T-cell (primary cell): ENCODE results near the gene NEK9. TPM values are rescaled to one million over a fixed set of nuclear protein-coding genes. Genes with fewer than 3 reads are reported as not detected.

Source experiments
- ATAC-seq, 4 experiments: fragments of 200-7000 bp in 3 of 4; fragments of 150-1000 bp in 1 of 4; cut with Tn5 transposase; replicated peaks in 1 of 4; 1 replicate in 3 of 4; 2 replicates in 1 of 4; pipeline ENCODE4 v1.10.0; 2021; ENCODE audit warnings: moderate library complexity in 3 of 4, mild to moderate bottlenecking in 2 of 4, moderate number of reproducible peaks in 1 of 4
- CTCF ChIA-PET, 2 donors: fragments of 300-600 bp; sonication (Branson Sonifier 250); formaldehyde crosslinking; loops; one replicate each; lab custom pipeline; 2022; ENCODE audit warnings: antibody characterized with exemption in 2 of 2; lab: Charles Lee
- POLR2A ChIA-PET, 2 donors: fragments of 300-600 bp; sonication (Branson Sonifier 250); formaldehyde crosslinking; loops; one replicate each; lab custom pipeline; 2022; ENCODE audit warnings: antibody characterized with exemption in 2 of 2; lab: Charles Lee
- DNase-seq, 35 experiments: peaks; one replicate each; pipeline versions ENCODE4 v3.0.0 to v3.0.0-alpha.2; 2013 to 2023
- H3K27ac ChIP-seq: one replicate; pipeline ENCODE4 v1.5.1; 2013; ENCODE audit warnings: low read length
- H3K27me3 ChIP-seq, 2 experiments: replicated peaks in 1 of 2; 1 replicate in 1 of 2; 2 replicates in 1 of 2; pipeline versions ENCODE4 v1.6.1 to v1.7.0; 2013; ENCODE audit warnings: low read length in 1 of 2, mixed read lengths in 1 of 2; ENCODE audit not compliant: control insufficient read depth in 2 of 2, insufficient read depth in 2 of 2; ENCODE audit errors: extremely low read depth in 1 of 2
- H3K36me3 ChIP-seq, 2 donors: 1 replicate in 1 of 2; 2 replicates in 1 of 2; pipeline versions ENCODE4 v1.6.1 to v1.7.0; 2013; ENCODE audit warnings: low read length in 1 of 2; ENCODE audit not compliant: control insufficient read depth in 2 of 2, insufficient read depth in 1 of 2; ENCODE audit errors: extremely low read depth in 1 of 2
- H3K4me1 ChIP-seq, 2 experiments: 1 replicate in 1 of 2; 2 replicates in 1 of 2; pipeline versions ENCODE4 v1.6.1 to v1.7.0; 2013; ENCODE audit warnings: low read length in 2 of 2, mixed read lengths in 1 of 2; ENCODE audit not compliant: insufficient read depth in 2 of 2, control insufficient read depth in 1 of 2; ENCODE audit errors: extremely low read depth in 1 of 2
- H3K4me3 ChIP-seq, 2 donors: 1 replicate in 1 of 2; 2 replicates in 1 of 2; pipeline versions ENCODE4 v1.5.1 to v1.7.0; 2013; ENCODE audit warnings: mild to moderate bottlenecking in 2 of 2, low read length in 1 of 2, moderate library complexity in 1 of 2; ENCODE audit not compliant: control insufficient read depth in 1 of 2; ENCODE audit errors: extremely low read depth in 1 of 2
- H3K9me3 ChIP-seq: 2 replicates; pipeline ENCODE4 v1.7.0; 2013
- H3K27ac Mint-ChIP-seq, 2 donors: one replicate each; pipeline ENCODE4 v1.8.0; 2020 to 2021; ENCODE audit warnings: mild to moderate bottlenecking in 2 of 2, mixed read lengths in 2 of 2
- H3K27me3 Mint-ChIP-seq, 2 donors: one replicate each; pipeline ENCODE4 v1.8.0; 2021 to 2022; ENCODE audit warnings: mixed read lengths in 2 of 2
- H3K36me3 Mint-ChIP-seq: one replicate; pipeline ENCODE4 v1.8.0; 2021; ENCODE audit warnings: mixed read lengths
- H3K4me1 Mint-ChIP-seq, 3 donors: one replicate each; pipeline ENCODE4 v1.8.0; 2020 to 2022; ENCODE audit warnings: mixed read lengths in 3 of 3, mild to moderate bottlenecking in 1 of 3
- H3K4me3 Mint-ChIP-seq, 3 donors: one replicate each; pipeline ENCODE4 v1.8.0; 2020 to 2022; ENCODE audit warnings: mild to moderate bottlenecking in 3 of 3, mixed read lengths in 3 of 3, moderate library complexity in 3 of 3
- H3K9me3 Mint-ChIP-seq, 3 donors: one replicate each; pipeline ENCODE4 v1.8.0; 2020 to 2022; ENCODE audit warnings: mixed read lengths in 3 of 3
- WGBS: methylation state at CpG from one replicate; pipeline ENCODE4 v1.1.5; 2013; ENCODE audit warnings: missing lambda C conversion rate; ENCODE audit not compliant: insufficient coverage; 5-methylcytosine and 5-hydroxymethylcytosine counted together
- total RNA-seq, 35 experiments: library from RNA in 6 of 35; stranded (reverse) in 6 of 35; fragments of 120-200 nt in 1 of 35; gene quantifications; one replicate each; pipeline versions ENCODE4 v1.2.1 to v1.2.4 and lab custom pipeline; 2013 to 2026

The NEK9 gene
- total RNA-seq, 5 donors from 2014 or later (not counting 1 experiment from before 2014, with no cell fraction given): 78.9 to 121 (median 117) TPM

DNA sequence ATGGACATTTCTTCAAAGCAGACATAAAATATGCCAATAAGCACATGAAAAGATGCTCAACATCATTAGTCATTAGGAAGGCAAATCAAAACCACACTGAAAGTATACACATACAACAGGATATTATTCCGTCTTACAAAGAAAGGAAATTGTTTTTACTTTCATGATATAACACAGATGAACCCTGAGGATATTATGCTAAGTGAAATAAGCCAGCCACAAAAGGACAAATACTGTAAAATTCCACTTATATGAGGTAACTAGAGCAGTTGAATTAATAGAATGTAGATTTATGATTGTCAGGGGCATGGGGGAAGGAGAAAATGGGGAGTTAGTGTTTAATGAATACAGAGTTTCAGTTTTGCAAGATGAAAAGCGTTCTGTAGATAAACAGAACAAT, 67.2 kb downstream of the NEK9 start:
- Histone ChIP-seq H3K36me3 (no peaks in the 10 kb centered on the region), H3K9me3 (no peaks in the 10 kb centered on the region), H3K27ac (no peak overlapping the region), H3K27me3 (no peaks in the 10 kb centered on the region), H3K4me3 (no peak overlapping the region), H3K4me1 (peaks cover 7 to 14% of the 10 kb centered on the region in 2 experiments)
- no peaks in the 10 kb centered on the region for H3K9me3 Mint-ChIP-seq
- no CpG with 5 or more reads among the region's 2 CpGs for WGBS
- no peak for ATAC-seq
- H3K36me3 Mint-ChIP-seq: peaks cover 19% of the 10 kb centered on the region
- POLR2A ChIA-PET: no interaction called here
- no peak for DNase-seq
- H3K27me3 Mint-ChIP-seq: no peaks in the 10 kb centered on the region
- peaks cover 19 to 37% (median 36%) of the 10 kb centered on the region in 3 donors for H3K4me1 Mint-ChIP-seq
- CTCF ChIA-PET: no interaction called here
- H3K27ac Mint-ChIP-seq: no peak overlapping the region
- H3K4me3 Mint-ChIP-seq: no peak overlapping the region

DNA sequence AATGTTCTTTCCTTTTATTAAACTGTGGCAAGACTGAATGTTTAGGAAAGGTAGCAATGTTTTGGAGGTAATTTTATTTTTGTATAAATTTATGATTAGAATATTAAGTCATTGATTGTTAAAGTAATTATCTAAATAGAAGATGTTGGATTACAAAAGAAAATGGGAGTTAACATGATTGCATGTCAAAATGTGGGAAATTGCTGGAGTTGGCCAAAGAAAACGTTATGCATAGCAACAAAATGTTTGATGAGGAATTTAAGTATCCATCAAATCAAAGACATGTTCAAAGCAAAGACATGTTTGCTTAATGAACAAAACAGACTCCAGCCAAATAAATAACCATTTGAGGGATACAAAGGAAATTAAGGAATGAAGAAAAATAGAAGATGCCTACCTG, 72.4 kb downstream of the NEK9 start:
- WGBS: no CpG with 5 or more reads among the region's 1 CpG
- H3K4me3 ChIP-seq: no peak overlapping the region
- no peaks in the 10 kb centered on the region for H3K27me3 ChIP-seq
- ATAC-seq: no peak
- Mint-ChIP-seq H3K4me3 (no peak overlapping the region), H3K27me3 (no peaks in the 10 kb centered on the region), H3K9me3 (no peaks in the 10 kb centered on the region), H3K36me3 (peaks cover 13% of the 10 kb centered on the region), H3K4me1 (peaks cover 17 to 28% (median 23%) of the 10 kb centered on the region in 3 donors), H3K27ac (no peak overlapping the region)
- no peak for DNase-seq
- H3K36me3 ChIP-seq: no peaks in the 10 kb centered on the region
- H3K27ac ChIP-seq: no peak overlapping the region
- ChIA-PET POLR2A (interaction anchor here in 1 of 2 donors (0.7 kb wide), 2 partner anchors 9 to 171 kb away, joined by 5 to 10 read pairs; no protein-coding TSS in a partner anchor), CTCF (interaction anchor here in 1 of 2 donors (0.7 kb wide), 1 partner anchor 216 kb away, joined by 5 read pairs; no protein-coding TSS in a partner anchor)
- no peaks in the 10 kb centered on the region for H3K9me3 ChIP-seq
- H3K4me1 ChIP-seq: peaks cover under 1 to 13% of the 10 kb centered on the region in 2 experiments

DNA sequence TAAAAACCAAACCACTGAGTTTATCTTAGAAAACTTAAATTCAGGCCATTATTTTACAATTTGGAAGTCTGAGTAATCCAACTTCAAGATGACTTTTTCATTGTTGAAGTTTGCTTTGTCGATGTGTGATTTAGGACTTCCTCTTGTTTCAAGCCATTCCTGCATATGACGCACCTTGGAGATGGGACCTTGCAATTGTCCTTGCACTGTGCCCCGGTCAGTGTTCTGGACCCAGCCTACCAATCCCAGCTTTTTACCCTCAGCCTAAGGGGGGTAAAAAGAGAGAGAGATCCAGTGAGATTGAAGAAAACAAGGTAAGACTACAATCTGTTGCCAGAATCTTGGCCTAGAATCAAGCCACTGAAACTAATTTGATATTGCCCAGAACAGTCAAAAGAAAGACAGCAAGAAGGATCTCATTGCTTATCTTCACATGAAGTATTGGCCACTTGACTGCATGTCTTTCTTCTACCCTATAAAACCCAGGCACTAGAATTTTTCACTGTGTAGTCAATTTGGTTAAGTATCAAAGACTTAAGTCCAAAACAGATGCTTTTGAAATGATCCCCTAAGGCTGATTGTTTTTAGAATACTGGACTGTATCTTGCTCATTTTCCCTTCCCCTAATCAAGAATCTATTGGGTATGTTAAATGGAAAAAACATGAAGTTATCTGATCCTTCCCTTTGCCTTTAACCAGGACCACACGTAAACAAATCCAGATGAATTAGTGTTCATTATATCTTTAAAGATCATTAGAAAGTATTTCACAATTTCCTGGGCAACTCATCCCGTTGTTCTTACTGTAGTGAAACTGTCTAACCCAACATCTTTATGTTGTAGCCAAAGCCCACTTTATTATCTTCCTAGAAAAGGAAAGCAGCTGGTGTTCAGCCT, 73.2 kb downstream of the NEK9 start:
- no peaks in the 10 kb centered on the region for H3K9me3 Mint-ChIP-seq
- Histone ChIP-seq H3K4me3 (no peak overlapping the region), H3K4me1 (peaks cover 2 to 13% of the 10 kb centered on the region in 2 experiments), H3K27ac (no peak overlapping the region), H3K9me3 (no peaks in the 10 kb centered on the region), H3K36me3 (no peaks in the 10 kb centered on the region), H3K27me3 (no peaks in the 10 kb centered on the region)
- peaks cover 24 to 29% (median 27%) of the 10 kb centered on the region in 3 donors for H3K4me1 Mint-ChIP-seq
- ChIA-PET CTCF (interaction anchor here in 1 of 2 donors (0.6 kb wide), 1 partner anchor 148 kb away, joined by 4 read pairs; no protein-coding TSS in a partner anchor), POLR2A (no interaction called here)
- H3K27ac Mint-ChIP-seq: peak overlapping the region in 1 of 2 donors; percentile 20
- DNase-seq: no peak
- H3K27me3 Mint-ChIP-seq: no peaks in the 10 kb centered on the region
- H3K36me3 Mint-ChIP-seq: peaks cover 14% of the 10 kb centered on the region
- 33% methylated on average over 1 of the region's 5 CpGs for WGBS
- ATAC-seq: no peak
- no peak overlapping the region for H3K4me3 Mint-ChIP-seq

DNA sequence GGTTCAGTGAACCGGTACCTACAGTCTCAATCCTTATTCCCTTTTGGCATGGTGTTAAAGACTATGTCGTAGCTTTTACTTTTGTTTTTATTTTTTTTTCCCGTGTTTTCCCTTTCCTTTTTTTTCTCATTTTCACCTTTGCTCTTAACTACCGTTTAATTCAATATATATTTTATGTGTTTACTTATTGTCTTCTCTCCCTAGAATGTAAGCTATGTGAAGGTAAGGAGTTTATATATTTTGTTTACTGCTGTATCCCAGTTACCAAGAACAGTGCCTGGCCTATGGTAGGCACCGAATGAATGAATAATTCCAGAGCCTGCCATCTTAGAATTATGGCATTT, 75.3 kb downstream of the NEK9 start:
- H3K4me1 Mint-ChIP-seq: peaks cover 41 to 48% (median 43%) of the 10 kb centered on the region in 3 donors
- ChIA-PET CTCF (interaction anchor here (0.5 to 1.0 kb wide), 5 partner anchors 12 to 168 kb away, joined by 3 to 6 read pairs (median 4); partner anchors contain the start of gene ACYP1 (in 1 of the 2)), POLR2A (interaction anchor here (0.6 to 1.1 kb wide), 3 partner anchors 12 to 443 kb away, joined by 3 to 6 read pairs (median 4); partner anchors contain the start of gene ACYP1 (in 1 of the 2))
- Histone ChIP-seq H3K36me3 (no peaks in the 10 kb centered on the region), H3K27ac (peak overlapping the region; percentile 55), H3K4me3 (peak overlapping the region; percentile 70 to 72), H3K27me3 (no peaks in the 10 kb centered on the region), H3K4me1 (peaks cover 2 to 13% of the 10 kb centered on the region in 2 experiments), H3K9me3 (peaks cover 2% of the 10 kb centered on the region)
- H3K36me3 Mint-ChIP-seq: peaks cover 25% of the 10 kb centered on the region
- peak overlapping the region; percentile 90 to 91 for H3K27ac Mint-ChIP-seq
- H3K4me3 Mint-ChIP-seq: peak overlapping the region; percentile 92 to 93 (median 92)
- no peaks in the 10 kb centered on the region for H3K9me3 Mint-ChIP-seq
- ATAC-seq: no peak
- H3K27me3 Mint-ChIP-seq: no peaks in the 10 kb centered on the region
- DNase-seq: no peak
- WGBS: no CpG with 5 or more reads among the region's 5 CpGs

DNA sequence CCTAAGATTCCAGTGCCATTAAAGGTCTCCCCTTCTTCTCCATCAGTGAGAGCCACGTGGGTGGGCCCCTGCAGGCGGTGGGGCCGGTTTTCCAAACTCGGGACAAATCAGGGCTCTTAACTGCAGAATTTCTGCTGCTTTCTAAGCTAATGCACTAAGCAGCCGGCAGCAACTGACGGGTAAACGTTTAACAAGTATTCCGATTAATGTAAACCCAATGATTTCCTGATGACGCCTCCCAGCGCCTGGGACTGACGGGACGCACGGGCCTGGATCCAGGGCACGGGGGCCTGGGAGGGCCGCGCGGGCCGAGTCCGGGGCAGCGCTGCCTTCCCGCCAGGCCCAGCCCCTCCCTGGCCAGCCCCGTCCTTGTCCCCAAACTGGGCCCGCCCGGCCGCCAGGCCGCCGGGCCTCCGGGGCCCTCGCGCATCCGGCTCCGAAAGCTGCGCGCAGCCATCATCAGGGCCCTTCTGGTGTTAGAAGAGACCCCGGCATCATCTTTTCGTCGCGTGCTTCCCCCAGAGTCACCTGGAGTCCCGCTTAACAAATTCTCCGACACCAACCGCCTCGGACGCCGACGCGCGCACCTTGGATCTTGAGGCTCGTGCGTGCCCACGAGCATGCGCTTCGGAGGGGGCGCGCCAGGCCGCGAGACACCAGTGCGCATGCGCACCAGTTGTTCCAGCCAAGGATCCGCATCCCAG, 75.8 kb downstream of the NEK9 start, which contains the start of gene MLH3:
Gene MLH3, minus strand, starts transcription at position 616 of the 704 bp plus-strand sequence. CDS start 1,812 bp downstream, outside the sequence.
- peak; percentile 55 to 91 (median 73) for DNase-seq
- H3K9me3 ChIP-seq: peaks cover 2% of the 10 kb centered on the region
- Mint-ChIP-seq H3K36me3 (peaks cover 26% of the 10 kb centered on the region), H3K27ac (peak within 1 kb of the TSS; percentile 90 to 91), H3K4me3 (peak within 1 kb of the TSS; percentile 92 to 93 (median 92)), H3K4me1 (peaks cover 46 to 53% (median 48%) of the 10 kb centered on the region in 3 donors), H3K27me3 (no peaks in the 10 kb centered on the region), H3K9me3 (no peaks in the 10 kb centered on the region)
- peak within 1 kb of the TSS; percentile 70 to 72 for H3K4me3 ChIP-seq
- ChIA-PET CTCF (interaction anchor here in 1 of 2 donors (0.6 to 1.0 kb wide), 2 partner anchors 14 to 168 kb away, joined by 3 to 6 read pairs; no protein-coding TSS in a partner anchor), POLR2A (no interaction called here)
- peak; percentile 77 to 87 (median 82) for ATAC-seq
- H3K4me1 ChIP-seq: peaks cover 2 to 13% of the 10 kb centered on the region in 2 experiments
- peak within 1 kb of the TSS; percentile 55 for H3K27ac ChIP-seq
- H3K27me3 ChIP-seq: no peaks in the 10 kb centered on the region
- no peaks in the 10 kb centered on the region for H3K36me3 ChIP-seq
- WGBS: under 1% methylated on average over 58 of the region's 59 CpGs
